ENCODE data around the gene MPG. TPM values are rescaled to one million over a fixed set of nuclear protein-coding genes. Genes with fewer than 3 reads are reported as not detected.

The MPG gene
- polyA plus RNA-seq, 1 donor (not counting 4 experiments of a cell fraction or from before 2014, with no cell fraction given) = 22.7 TPM

- H3K9me1 ChIP-seq (ENCODE audit: control insufficient read depth, extremely low read depth, insufficient read depth, low read length) = no peaks in the 10 kb centered on the region
- H3K9ac ChIP-seq (ENCODE audit: control insufficient read depth, extremely low read depth, insufficient read depth, low read length) = no peak overlapping the region
- no peaks in the 10 kb centered on the region for H3K9me3 ChIP-seq (ENCODE audit: control insufficient read depth, low read depth, low read length)
- H3K4me3 ChIP-seq (ENCODE audit: control insufficient read depth in 2 of 3, extremely low read depth in 1 of 3, insufficient read depth in 2 of 3, low read depth in 1 of 3, low read length in 3 of 3) = no peak overlapping the region
- H3K27me3 ChIP-seq (ENCODE audit: control insufficient read depth, extremely low read depth, insufficient read depth, low read length) = no peaks in the 10 kb centered on the region
- no peak overlapping the region for H3K4me2 ChIP-seq (ENCODE audit: control insufficient read depth, extremely low read depth, insufficient read depth, low read depth, low read length)
- H3K79me2 ChIP-seq (ENCODE audit: control insufficient read depth, insufficient read depth, low read length) = peaks cover 23% of the 10 kb centered on the region
- H3K27ac ChIP-seq (ENCODE audit: control insufficient read depth, insufficient read depth, low read length) = no peak overlapping the region
- TF ChIP-seq CTCF (optimal IDR thresholded peaks at IDR 0.05 in 1 of 3, IDR thresholded peaks at IDR 0.05 in 1 of 3, conservative IDR thresholded peaks at IDR 0.05 in 1 of 3; ENCODE audit: extremely low read depth in 1 of 3, insufficient read depth in 2 of 3, low read length in 3 of 3) (no peak), EZH2 (IDR thresholded peaks at IDR 0.05; ENCODE audit: low read length) (no peak)
- no peak overlapping the region for H2AFZ ChIP-seq (ENCODE audit: control insufficient read depth, low read length)
- peaks cover 7% of the 10 kb centered on the region for H3K4me1 ChIP-seq (ENCODE audit: control insufficient read depth, extremely low read depth, insufficient read depth, low read length)
- FAIRE-seq (no peak), DNase-seq (ENCODE audit: low read depth, low spot score) (no peak)
- no peaks in the 10 kb centered on the region for H4K20me1 ChIP-seq (ENCODE audit: control insufficient read depth, extremely low read depth, insufficient read depth, low read length)
- dilution Hi-C loops (cut with MboI; ENCODE audit: extremely low pct_ligation_motif_present, low sequenced_read_pairs) = no loop called here
- H3K36me3 ChIP-seq (ENCODE audit: control insufficient read depth in 2 of 2, extremely low read depth in 1 of 2, insufficient read depth in 2 of 2, low read length in 2 of 2) = peaks cover 29 to 37% of the 10 kb centered on the region in 2 experiments
Observed at GRCh38 chr16:56231-56927, 21.6 kb upstream of the MPG start.

DNA sequence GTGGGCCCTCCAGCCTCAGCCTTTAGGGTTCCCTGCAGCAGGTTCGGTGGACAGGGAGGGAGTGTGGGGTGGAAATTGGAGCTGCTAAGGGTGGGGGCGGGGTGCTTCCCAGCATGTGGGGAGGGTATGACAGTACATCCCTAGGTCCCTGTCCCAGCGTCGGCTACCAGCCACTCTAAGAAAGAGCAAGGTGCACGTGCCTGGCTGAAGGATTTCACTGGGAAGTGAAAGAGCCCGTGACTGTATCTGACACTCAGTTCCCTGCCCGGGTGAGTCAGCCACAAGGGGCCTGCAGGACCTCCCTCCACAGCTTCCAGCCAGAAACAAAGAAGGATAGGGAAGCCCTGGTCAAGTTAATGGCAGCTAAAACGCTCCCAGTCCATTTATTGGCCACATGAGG lies 20.3 kb upstream of the MPG start:
- dilution Hi-C loops (cut with MboI; ENCODE audit: extremely low pct_ligation_motif_present, low sequenced_read_pairs) = no loop called here
- Histone ChIP-seq H3K4me2 (ENCODE audit: control insufficient read depth, extremely low read depth, insufficient read depth, low read depth, low read length) (no peak overlapping the region), H3K9me3 (ENCODE audit: control insufficient read depth, low read depth, low read length) (no peaks in the 10 kb centered on the region), H3K27ac (ENCODE audit: control insufficient read depth, insufficient read depth, low read length) (no peak overlapping the region), H3K36me3 (ENCODE audit: control insufficient read depth in 2 of 2, extremely low read depth in 1 of 2, insufficient read depth in 2 of 2, low read length in 2 of 2) (peaks cover 33 to 36% of the 10 kb centered on the region in 2 experiments), H3K4me1 (ENCODE audit: control insufficient read depth, extremely low read depth, insufficient read depth, low read length) (peaks cover 4% of the 10 kb centered on the region), H2AFZ (ENCODE audit: control insufficient read depth, low read length) (no peak overlapping the region), H3K4me3 (ENCODE audit: control insufficient read depth in 2 of 3, extremely low read depth in 1 of 3, insufficient read depth in 2 of 3, low read depth in 1 of 3, low read length in 3 of 3) (no peak overlapping the region), H3K9ac (ENCODE audit: control insufficient read depth, extremely low read depth, insufficient read depth, low read length) (no peak overlapping the region), H3K79me2 (ENCODE audit: control insufficient read depth, insufficient read depth, low read length) (peaks cover 13% of the 10 kb centered on the region), H3K9me1 (ENCODE audit: control insufficient read depth, extremely low read depth, insufficient read depth, low read length) (no peaks in the 10 kb centered on the region), H4K20me1 (ENCODE audit: control insufficient read depth, extremely low read depth, insufficient read depth, low read length) (no peaks in the 10 kb centered on the region), H3K27me3 (ENCODE audit: control insufficient read depth, extremely low read depth, insufficient read depth, low read length) (no peaks in the 10 kb centered on the region)
- FAIRE-seq = no peak
- DNase-seq (ENCODE audit: low read depth, low spot score) = no peak
- TF ChIP-seq CTCF (optimal IDR thresholded peaks at IDR 0.05 in 1 of 3, IDR thresholded peaks at IDR 0.05 in 1 of 3, conservative IDR thresholded peaks at IDR 0.05 in 1 of 3; ENCODE audit: extremely low read depth in 1 of 3, insufficient read depth in 2 of 3, low read length in 3 of 3) (no peak), EZH2 (IDR thresholded peaks at IDR 0.05; ENCODE audit: low read length) (no peak)

Measured in keratinocyte (primary cell).